NCI-H2171 (cell line): Measurements from ENCODE around the gene SLC48A1.

Experiments
- DNase-seq: peaks from one replicate; lab custom pipeline; 2025; lab: John Stamatoyannopoulos, UW

Gene SLC48A1

DNA sequence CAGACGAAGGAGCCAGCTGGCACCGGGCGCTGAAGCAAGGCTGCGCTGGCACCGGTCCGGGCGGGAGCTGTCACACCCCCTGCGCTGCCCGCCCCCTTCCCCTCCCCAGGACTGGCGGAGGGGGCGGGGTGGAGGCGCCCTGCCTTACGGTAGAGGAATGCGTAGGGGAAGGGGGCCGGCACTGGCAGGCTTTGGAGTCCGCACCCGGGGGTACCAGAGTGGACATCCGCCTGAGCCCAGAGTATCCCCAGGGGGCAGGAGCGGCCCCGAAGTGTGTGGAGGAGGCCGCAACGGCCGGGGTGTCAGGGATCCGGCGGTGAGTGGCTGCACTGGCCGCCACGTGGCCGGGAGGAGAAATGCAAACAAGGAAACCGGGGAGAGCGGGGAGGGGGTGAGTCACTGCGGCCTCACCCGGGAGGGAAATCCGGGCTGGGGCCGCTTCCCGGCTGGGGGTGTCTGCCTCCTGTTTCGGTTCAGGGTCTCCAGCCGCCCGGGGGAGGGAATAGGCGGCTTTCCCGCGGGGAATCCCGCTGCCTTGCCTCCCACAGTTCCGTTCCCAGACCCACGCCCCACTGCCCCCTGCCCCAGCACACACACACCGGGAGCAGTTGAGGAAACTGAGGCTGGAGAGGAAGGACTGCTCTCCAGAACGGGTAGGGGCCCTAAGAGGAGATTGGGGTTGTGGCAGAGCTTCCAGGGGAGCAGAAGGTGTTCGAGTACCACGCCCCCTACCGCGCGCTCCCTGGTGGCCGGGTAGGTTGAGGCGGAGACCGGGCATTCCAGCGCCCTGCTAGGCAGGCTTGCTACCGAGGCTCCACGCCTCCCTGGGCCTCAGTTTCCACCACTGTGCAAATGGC is 14.0 kb upstream of the SLC48A1 start, which contains the start of gene RAPGEF3:
Gene RAPGEF3 (minus strand): TSS at position 47 of the 857 bp plus-strand sequence. CDS start 324 bp downstream, outside the sequence.
- DNase-seq: peak; percentile 42

DNA sequence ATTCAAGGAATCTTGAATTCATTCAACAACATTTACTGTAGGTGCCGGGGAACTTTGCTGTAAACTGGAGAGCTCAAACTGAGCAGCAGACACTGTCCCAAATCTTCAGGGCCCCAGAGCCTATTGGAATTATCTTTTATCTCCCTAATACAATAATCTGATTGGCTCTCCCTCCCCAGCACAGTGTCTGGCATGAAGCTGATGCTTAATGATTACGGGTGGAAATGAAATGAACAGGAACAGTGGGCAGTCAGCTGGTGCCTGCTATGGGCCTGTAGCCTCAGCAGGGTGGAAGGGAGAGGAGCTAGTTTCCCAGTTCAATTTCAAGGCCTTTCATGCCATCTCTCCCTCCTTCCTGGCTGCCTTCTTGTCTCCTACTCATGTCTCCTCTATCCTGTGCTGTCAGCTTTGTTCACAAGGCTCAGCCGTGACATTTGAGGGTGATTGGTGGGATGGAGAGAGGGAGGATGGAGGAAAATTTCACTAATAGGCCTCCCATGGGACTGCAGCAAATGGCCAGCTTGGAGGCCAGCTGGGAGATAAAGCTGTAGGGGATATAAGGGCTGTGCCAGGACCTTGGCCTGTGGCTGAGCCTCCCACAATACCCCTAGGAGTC is 10.1 kb upstream of the SLC48A1 start:
- DNase-seq: no peak

GRCh38 chr12:47763481-47764346 is 9.3 kb upstream of the SLC48A1 start:
- no peak for DNase-seq

DNA sequence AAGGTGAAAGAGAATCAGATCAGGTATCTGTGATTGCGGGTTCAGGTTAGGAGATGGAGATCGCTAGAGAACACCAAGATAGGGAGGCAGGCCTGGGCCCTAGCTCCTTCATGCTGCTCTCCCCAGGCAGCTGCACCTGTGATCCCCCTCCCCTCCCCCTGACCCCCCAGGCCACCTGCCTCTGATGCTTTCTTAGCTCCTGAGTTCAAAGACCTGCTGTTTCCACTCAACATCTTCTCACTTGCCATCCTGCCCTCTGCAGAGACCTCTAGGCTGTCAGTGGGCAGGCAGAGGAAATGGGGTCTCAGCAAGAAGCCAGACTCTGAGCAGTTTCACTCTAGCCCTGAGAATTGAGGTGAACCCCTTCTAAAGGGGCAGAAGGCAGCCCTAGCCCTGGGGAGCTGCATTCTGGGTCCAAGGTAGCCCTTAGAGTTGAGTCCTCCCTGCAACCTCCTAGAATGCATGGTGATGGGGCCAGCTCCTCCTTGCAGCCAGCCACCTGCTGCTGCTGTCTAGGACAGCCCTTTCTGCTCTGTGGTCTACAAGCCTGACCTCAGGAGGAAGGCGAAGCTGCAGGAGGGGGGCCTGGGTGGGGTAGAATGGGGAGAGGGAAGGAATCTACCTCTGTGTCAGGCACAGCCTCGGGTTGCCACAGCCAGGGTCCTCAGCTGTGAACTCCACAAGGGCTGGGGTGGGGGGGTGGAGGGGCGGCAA is 6.4 kb upstream of the SLC48A1 start:
- no peak for DNase-seq

GRCh38 chr12:47767216-47767724 is 5.8 kb upstream of the SLC48A1 start:
- DNase-seq: no peak

DNA sequence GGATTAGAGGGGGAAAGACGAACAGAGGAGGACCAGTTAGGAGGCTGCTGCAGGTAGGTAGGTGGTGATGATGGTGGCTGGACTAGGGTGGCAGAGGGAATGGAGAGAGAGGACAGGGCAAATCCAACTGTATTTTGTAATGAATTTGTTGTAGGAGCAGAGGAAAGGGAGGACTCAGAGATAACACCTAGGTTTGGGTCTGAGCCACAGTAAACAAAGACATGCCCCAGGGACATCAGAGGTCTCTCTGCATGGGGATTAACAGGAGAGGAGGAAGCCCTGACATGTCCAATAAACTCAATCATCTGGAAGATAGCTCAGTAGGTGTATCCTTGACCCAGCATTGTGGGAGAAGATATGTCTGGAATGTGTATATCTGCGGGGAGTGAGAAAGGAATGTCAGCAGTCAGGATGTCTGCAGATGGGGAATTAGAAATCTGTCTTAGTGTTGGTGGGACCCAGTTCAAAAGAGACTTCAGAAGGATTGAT is 4.7 kb upstream of the SLC48A1 start:
- DNase-seq: peak; percentile 21

GRCh38 chr12:47769234-47770085 is 3.6 kb upstream of the SLC48A1 start:
- DNase-seq: no peak

GRCh38 chr12:47770086-47770726 is 2.8 kb upstream of the SLC48A1 start:
- DNase-seq: no peak

- no peak for DNase-seq
These were observed 1.7 kb upstream of the SLC48A1 start for GRCh38 chr12:47771304-47771703.

DNA sequence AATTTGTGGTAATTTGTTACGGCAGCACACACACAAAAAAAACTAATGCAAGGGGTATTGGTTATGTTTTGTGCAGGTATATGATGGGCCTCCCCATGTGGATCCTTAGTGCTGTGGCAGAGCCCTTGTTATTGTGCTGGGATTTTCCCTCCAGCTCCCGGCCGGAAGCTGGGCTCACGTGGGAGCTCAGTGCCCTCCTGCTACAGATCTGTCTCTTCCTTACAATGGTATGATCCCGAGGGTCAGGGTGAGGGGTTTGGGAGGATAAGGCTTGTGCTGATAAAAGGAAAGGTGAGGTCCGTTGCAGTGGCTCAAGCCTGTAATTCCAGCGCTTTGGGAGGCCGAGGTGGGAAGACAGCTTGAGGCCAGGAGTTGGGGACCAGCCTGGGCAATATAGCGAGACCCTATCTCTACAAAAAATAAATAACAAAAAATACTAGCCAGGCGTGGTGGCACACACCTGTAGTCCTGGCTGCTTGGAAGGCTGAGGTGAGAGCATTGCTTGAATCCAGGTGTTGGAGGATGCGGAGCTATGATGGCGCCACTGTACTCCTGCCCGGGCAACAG is 861 bp upstream of the SLC48A1 start:
- no peak for DNase-seq

DNA sequence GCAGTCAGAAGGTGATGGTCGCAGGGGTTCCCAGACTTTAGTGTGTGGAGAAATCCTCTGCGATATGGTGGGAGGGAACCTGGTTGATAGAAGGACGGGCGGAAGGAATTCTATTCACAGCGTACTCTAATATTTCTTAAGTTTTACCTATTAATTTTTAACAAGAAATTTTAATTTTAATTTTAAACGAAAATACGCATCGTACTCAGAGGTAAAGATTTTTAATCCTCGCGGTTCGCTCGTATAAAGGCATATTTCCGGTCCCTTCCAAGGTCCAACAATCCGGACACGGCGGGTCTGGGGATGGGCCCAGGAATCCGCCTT is 338 bp upstream of the SLC48A1 start:
- no peak for DNase-seq

DNA sequence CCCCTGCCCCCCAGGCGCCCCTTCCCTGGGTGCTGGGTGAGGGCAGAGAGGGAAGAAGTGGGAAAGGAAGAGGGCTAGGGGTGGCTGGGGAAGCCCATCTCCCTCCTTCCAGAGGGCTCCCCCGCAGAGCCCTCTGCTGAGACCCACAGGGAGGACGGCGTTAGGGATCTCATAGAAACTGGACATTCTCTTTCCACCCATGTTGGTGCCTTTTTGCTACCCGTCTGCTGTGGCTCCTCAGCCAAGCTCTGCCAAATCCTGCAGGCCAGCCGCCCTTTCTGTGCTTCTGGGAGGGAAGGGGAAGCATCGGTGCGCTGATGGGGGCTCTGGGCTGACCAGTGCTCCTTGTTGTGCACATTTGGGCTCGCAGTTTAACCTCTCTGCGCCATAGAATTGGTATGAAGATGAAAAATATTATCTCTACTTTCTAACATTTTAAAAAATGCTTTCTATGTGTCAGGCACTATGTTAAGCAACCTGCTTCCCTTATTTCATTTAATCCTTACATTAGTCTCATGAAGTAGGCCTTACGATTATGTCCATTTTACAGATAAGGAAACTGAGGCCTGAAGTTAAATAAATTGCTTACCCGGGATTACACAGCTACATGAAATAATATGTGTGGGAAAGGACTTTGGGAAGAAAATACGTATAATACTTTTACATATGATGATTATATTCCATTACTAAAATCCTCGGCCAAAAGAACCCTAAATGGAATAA is 981 bp downstream of the SLC48A1 start:
- no peak for DNase-seq

DNA sequence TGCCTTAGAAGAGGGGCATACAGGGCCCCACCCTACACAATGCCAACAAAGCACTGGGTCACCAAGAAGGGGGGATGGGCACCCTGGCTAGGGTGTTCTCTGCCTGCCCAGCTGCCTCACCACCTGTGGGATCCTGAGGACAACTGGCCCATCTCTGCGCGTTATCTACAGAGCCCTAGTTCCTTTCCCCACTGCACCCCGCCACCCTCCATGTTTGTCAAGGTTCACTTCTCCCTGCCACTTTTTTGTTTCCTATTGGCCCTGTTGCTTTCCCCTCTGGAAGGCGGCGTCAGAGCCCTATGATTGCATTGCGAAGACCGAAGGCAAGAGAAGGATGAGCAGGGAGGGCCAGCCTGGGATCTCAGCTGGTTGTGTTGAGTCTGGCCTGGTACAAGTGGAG is 1.6 kb downstream of the SLC48A1 start:
- no peak for DNase-seq

DNA sequence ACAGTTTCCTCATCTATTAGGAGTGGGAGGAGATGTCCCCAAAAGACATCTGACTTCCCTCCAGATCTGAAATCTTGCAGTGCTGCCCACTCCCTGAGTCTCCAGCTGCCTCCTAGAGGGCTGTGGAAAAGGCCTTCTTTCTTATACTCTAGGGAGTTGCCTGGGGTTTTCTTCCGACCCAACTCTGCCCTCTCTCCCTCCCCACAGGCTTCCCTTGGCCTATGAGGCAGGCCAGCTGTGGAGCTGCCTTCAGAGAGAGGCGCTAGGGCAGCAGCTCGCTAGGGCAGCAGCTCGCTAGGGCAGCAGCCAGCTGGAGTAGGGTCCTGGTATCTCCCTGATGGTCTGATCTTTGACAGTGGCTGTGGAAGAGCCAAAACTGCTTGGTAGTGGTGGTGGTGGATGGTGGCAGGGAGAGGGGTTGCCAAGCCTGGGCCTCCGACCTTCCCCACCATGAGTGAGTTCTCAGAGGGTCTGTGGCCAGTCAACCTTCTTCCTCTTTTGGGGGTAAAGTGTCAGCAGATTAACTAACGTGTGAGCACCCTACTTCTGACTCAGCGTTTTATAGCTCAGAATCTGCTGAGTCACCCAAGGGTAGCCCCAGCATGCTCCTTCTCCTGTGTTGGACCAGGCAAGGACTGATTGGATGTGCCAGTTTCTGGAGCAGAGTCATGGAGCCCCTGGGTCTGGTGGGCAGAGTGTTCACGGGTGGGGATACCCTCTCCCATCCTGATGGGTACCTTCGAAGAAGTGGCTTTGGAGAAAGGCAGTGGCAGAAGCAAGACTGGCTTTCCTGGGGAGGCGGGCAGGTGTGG is 2.3 kb downstream of the SLC48A1 start:
- no peak for DNase-seq

GRCh38 chr12:47776471-47777143 is 3.6 kb downstream of the SLC48A1 start:
- no peak for DNase-seq

DNA sequence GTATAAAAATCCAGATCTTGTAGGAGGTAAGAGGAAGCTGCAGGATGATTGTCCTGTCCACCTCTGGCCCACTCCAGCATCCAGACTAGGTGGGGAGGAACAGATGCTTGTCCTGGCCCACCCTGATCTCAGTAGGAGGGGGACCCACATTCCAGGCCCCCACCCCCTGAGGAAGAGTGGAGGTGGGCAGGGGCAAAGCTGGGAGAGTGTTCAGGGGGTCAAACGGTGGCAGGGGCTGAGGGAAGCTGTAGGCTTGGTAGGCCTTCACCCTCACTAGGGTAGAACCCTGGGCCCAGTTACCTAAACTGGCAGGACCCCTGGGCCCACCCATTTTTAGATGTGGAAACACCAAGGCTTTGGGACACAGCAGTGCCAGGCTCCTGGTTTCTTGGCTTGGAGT is 4.1 kb downstream of the SLC48A1 start:
- no peak for DNase-seq

GRCh38 chr12:47777741-47778558 is 4.9 kb downstream of the SLC48A1 start:
- no peak for DNase-seq
